Thymus (tissue), 2 donors: Measurements from ENCODE around the gene CASP2. TPM values are rescaled to one million over a fixed set of nuclear protein-coding genes. Genes with fewer than 3 reads are reported as not detected.

Experiments
- polyA plus RNA-seq: library from polyadenylated mRNA; stranded (reverse); fragments of 200-250 nt; gene quantifications from one replicate; pipeline ENCODE4 v1.2.3, GENCODE V29; 2013
- total RNA-seq: library from RNA; stranded (reverse); fragments of 120-200 nt; gene quantifications from one replicate; pipeline ENCODE4 v1.2.4, GENCODE V29; 2013
- donor health status: healthy.

CASP2 gene
- total and polyA plus RNA-seq, 2 donors: 17.5 to 18.6 TPM

Other genes starting within 250 kb of the CASP2 start
- gene OR6V1, start 236.0 kb upstream of the CASP2 start, total RNA-seq: not detected
- gene OR6V1, start 236.0 kb upstream of the CASP2 start, polyA plus RNA-seq: 0.02 TPM
- gene PIP, start 156.3 kb upstream of the CASP2 start, total RNA-seq: 0.28 TPM
- 6.5 TPM for gene PIP, start 156.3 kb upstream of the CASP2 start, polyA plus RNA-seq
- not detected for gene TAS2R39, start 104.9 kb upstream of the CASP2 start, total RNA-seq
- gene TAS2R39, start 104.9 kb upstream of the CASP2 start, polyA plus RNA-seq: not detected
- gene TAS2R40, start 66.3 kb upstream of the CASP2 start, total RNA-seq: not detected
- gene TAS2R40, start 66.3 kb upstream of the CASP2 start, polyA plus RNA-seq: not detected
- gene GSTK1, start 24.9 kb upstream of the CASP2 start, total RNA-seq: 130 TPM
- 141 TPM for gene GSTK1, start 24.9 kb upstream of the CASP2 start, polyA plus RNA-seq
- 0.19 TPM for gene TMEM139, start 3.4 kb upstream of the CASP2 start, total RNA-seq
- gene TMEM139, start 3.4 kb upstream of the CASP2 start, polyA plus RNA-seq: 0.64 TPM
- gene CLCN1, start 27.8 kb downstream of the CASP2 start, total RNA-seq: 0.09 TPM
- 0.57 TPM for gene CLCN1, start 27.8 kb downstream of the CASP2 start, polyA plus RNA-seq
- gene FAM131B, start 74.4 kb downstream of the CASP2 start, total RNA-seq: 0.47 TPM
- gene FAM131B, start 74.4 kb downstream of the CASP2 start, polyA plus RNA-seq: 0.68 TPM
- 16.8 TPM for gene ZYX, start 93.0 kb downstream of the CASP2 start, total RNA-seq
- gene ZYX, start 93.0 kb downstream of the CASP2 start, polyA plus RNA-seq: 113 TPM
- gene EPHA1, start 120.5 kb downstream of the CASP2 start, total RNA-seq: 34.3 TPM
- 12.5 TPM for gene EPHA1, start 120.5 kb downstream of the CASP2 start, polyA plus RNA-seq
- gene TAS2R60, start 155.1 kb downstream of the CASP2 start, total RNA-seq: 0.24 TPM
- 0.02 TPM for gene TAS2R60, start 155.1 kb downstream of the CASP2 start, polyA plus RNA-seq
- 0.24 TPM for gene TAS2R41, start 189.5 kb downstream of the CASP2 start, total RNA-seq
- gene TAS2R41, start 189.5 kb downstream of the CASP2 start, polyA plus RNA-seq: 0.02 TPM